Measurements from ENCODE around the gene SH3D19. TPM values are rescaled to one million over a fixed set of nuclear protein-coding genes. Genes with fewer than 3 reads are reported as not detected.
A peak's percentile ranks its signal among the peaks of the same experiment; 100 is the strongest.

SH3D19 gene
- total and polyA plus RNA-seq, 9 donors = 44.0 to 117 (median 91.4) TPM

GRCh38 chr4:151206241-151207005 lies 119.0 kb downstream of the SH3D19 start:
- WGBS, 3 donors = 6 to 23% (median 11%) methylated on average over 3 of the region's 3 CpGs
- intact Hi-C loops (cut with DNase I) = no loop called here
- Histone ChIP-seq H3K27ac (no peak overlapping the region), H3K27me3 (no peaks in the 10 kb centered on the region), H3K4me1 (ENCODE audit: insufficient read depth) (peaks cover 20% of the 10 kb centered on the region), H3K36me3 (no peaks in the 10 kb centered on the region), H3K9me3 (no peaks in the 10 kb centered on the region), H3K4me3 (no peak overlapping the region)
- DNase-seq = no peak
- no peak for TF ChIP-seq POLR2A (IDR thresholded peaks at IDR 0.05)
- TF ChIP-seq EP300 (IDR thresholded peaks at IDR 0.05) = no peak

GRCh38 chr4:151205722-151206121 lies 119.7 kb downstream of the SH3D19 start:
- TF ChIP-seq, protein P1, sequence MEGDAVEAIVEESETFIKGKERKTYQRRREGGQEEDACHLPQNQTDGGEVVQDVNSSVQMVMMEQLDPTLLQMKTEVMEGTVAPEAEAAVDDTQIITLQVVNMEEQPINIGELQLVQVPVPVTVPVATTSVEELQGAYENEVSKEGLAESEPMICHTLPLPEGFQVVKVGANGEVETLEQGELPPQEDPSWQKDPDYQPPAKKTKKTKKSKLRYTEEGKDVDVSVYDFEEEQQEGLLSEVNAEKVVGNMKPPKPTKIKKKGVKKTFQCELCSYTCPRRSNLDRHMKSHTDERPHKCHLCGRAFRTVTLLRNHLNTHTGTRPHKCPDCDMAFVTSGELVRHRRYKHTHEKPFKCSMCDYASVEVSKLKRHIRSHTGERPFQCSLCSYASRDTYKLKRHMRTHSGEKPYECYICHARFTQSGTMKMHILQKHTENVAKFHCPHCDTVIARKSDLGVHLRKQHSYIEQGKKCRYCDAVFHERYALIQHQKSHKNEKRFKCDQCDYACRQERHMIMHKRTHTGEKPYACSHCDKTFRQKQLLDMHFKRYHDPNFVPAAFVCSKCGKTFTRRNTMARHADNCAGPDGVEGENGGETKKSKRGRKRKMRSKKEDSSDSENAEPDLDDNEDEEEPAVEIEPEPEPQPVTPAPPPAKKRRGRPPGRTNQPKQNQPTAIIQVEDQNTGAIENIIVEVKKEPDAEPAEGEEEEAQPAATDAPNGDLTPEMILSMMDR (IDR thresholded peaks at IDR 0.05) = no peak
- no peak for TF ChIP-seq EP300 (IDR thresholded peaks at IDR 0.05)
- TF ChIP-seq POLR2A (IDR thresholded peaks at IDR 0.05) = no peak
- DNase-seq = no peak
- intact Hi-C loops (cut with DNase I) = no loop called here
- H3K4me3 ChIP-seq = no peak overlapping the region
- 10 to 18% (median 15%) methylated on average over 1 of the region's 1 CpG for WGBS, 3 donors
- H3K9me3 ChIP-seq = no peaks in the 10 kb centered on the region
- no peak overlapping the region for H3K27ac ChIP-seq
- no peaks in the 10 kb centered on the region for H3K27me3 ChIP-seq
- no peaks in the 10 kb centered on the region for H3K36me3 ChIP-seq
- H3K4me1 ChIP-seq (ENCODE audit: insufficient read depth) = peaks cover 20% of the 10 kb centered on the region

- intact Hi-C loops (cut with DNase I) = no loop called here
- Histone ChIP-seq H3K4me3 (no peak overlapping the region), H3K27me3 (no peaks in the 10 kb centered on the region), H3K27ac (no peak overlapping the region), H3K36me3 (no peaks in the 10 kb centered on the region), H3K4me1 (ENCODE audit: insufficient read depth) (peaks cover 20% of the 10 kb centered on the region), H3K9me3 (no peaks in the 10 kb centered on the region)
- DNase-seq = no peak
- 84 to 90% (median 86%) methylated on average over 10 of the region's 10 CpGs for WGBS, 3 donors
- TF ChIP-seq POLR2A (IDR thresholded peaks at IDR 0.05) = no peak
- TF ChIP-seq, protein P1 (IDR thresholded peaks at IDR 0.05) = no peak
- TF ChIP-seq EP300 (IDR thresholded peaks at IDR 0.05) = no peak
Observed at GRCh38 chr4:151204925-151205524, 120.4 kb downstream of the SH3D19 start.

- peak overlapping the region in 1 of 2 donors; percentile 33 for H3K27ac ChIP-seq
- TF ChIP-seq, protein P1 (IDR thresholded peaks at IDR 0.05) = no peak
- no peak for TF ChIP-seq POLR2A (IDR thresholded peaks at IDR 0.05)
- no peak for TF ChIP-seq EP300 (IDR thresholded peaks at IDR 0.05)
- intact Hi-C loops (cut with DNase I) = no loop called here
- no peaks in the 10 kb centered on the region for H3K36me3 ChIP-seq
- no peaks in the 10 kb centered on the region for H3K9me3 ChIP-seq
- H3K4me3 ChIP-seq = no peak overlapping the region
- H3K27me3 ChIP-seq = no peaks in the 10 kb centered on the region
- peaks cover 25% of the 10 kb centered on the region for H3K4me1 ChIP-seq (ENCODE audit: insufficient read depth)
- WGBS, 3 donors = 24 to 42% (median 32%) methylated on average over 6 of the region's 6 CpGs
- peak in 1 of 5 donors; percentile 23 for DNase-seq
Observed at GRCh38 chr4:151202851-151203455, 122.5 kb downstream of the SH3D19 start.

Data from ovary (tissue), 9 donors.